Measurements from ENCODE around the gene SORCS3.

DNA sequence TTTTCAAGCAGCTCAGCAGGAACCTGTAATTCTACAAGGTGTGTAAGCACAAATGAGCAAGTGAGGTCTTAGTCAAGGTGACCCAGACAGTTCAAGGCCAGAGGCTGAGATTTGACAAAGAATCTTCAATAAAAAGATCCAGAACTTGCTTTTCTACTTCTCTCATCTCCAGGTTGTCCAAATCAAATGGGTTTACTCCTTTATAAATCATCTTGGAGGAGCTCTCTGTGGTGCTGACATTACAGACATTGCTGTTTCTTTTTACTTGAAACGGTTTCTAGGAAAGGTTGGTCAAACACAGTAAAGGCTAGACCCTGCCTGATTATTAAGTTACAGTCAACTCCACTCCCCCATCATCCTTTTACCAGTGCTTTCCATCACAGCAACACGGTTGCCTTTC lies 504.6 kb downstream of the SORCS3 start:
- TF ChIP-seq, protein P1, sequence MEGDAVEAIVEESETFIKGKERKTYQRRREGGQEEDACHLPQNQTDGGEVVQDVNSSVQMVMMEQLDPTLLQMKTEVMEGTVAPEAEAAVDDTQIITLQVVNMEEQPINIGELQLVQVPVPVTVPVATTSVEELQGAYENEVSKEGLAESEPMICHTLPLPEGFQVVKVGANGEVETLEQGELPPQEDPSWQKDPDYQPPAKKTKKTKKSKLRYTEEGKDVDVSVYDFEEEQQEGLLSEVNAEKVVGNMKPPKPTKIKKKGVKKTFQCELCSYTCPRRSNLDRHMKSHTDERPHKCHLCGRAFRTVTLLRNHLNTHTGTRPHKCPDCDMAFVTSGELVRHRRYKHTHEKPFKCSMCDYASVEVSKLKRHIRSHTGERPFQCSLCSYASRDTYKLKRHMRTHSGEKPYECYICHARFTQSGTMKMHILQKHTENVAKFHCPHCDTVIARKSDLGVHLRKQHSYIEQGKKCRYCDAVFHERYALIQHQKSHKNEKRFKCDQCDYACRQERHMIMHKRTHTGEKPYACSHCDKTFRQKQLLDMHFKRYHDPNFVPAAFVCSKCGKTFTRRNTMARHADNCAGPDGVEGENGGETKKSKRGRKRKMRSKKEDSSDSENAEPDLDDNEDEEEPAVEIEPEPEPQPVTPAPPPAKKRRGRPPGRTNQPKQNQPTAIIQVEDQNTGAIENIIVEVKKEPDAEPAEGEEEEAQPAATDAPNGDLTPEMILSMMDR (IDR thresholded peaks at IDR 0.05): no peak
- no peak for TF ChIP-seq POLR2A (IDR thresholded peaks at IDR 0.05)
